ENCODE results near the gene TAB3. TPM values are rescaled to one million over a fixed set of nuclear protein-coding genes. Genes with fewer than 3 reads are reported as not detected.

The TAB3 gene
- total RNA-seq, 1 experiment from 2014 or later = 13.5 TPM

DNA sequence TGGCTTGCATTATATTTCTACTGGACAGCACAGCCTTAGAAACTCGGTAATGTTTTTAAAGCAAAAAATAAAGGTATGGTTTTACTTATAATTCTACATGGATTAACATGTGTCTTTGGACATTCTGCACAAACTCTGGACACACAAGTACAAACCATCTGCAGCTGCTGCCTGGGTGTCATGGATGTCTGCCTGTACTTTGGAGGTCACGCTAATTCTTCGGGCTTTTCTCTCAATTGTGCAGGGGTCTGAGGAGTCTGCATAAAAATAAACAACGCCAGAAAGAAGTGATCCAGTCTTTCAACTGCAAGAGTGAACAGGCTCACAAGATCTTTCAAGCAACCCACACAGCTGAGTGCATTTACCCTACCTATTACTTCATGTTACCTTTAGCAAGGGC is 55.2 kb downstream of the TAB3 start:
- no peak overlapping the region for H4K91ac ChIP-seq (ENCODE audit: insufficient read length, low read depth, low read length)
- Mint-ChIP-seq H3K4me3 (no peak overlapping the region), H3K27me3 (ENCODE audit: low read depth) (no peaks in the 10 kb centered on the region), H3K36me3 (ENCODE audit: insufficient read depth in 1 of 3, low read depth in 3 of 3) (peaks cover 12 to 32% (median 32%) of the 10 kb centered on the region in 3 experiments; a peak in 6 of 7 replicates), H3K9me3 (peaks cover 39 to 44% of the 10 kb centered on the region in 2 experiments), H3K4me1 (peaks cover 26 to 36% of the 10 kb centered on the region in 2 experiments), H3K27ac (no peak overlapping the region)
- H2BK5ac ChIP-seq (ENCODE audit: insufficient read length, low read length) = no peak overlapping the region
- no peak for DNase-seq
- WGBS (ENCODE audit: extremely low coverage, insufficient read length, low lambda C conversion rate) = no CpG with 5 or more reads among the region's 4 CpGs
- H3K4ac ChIP-seq (ENCODE audit: low read depth, low read length) = no peak overlapping the region
- H3K18ac ChIP-seq (ENCODE audit: insufficient read length, low read depth, low read length) = no peak overlapping the region
- no peak overlapping the region for H3K27ac ChIP-seq (ENCODE audit: insufficient read length, low read depth, low read length)
- H2BK20ac ChIP-seq (ENCODE audit: low read depth, low read length, poor library complexity, severe bottlenecking) = no peak overlapping the region
- TF ChIP-seq CTCF (conservative IDR thresholded peaks at IDR 0.05) = no peak
- H3K4me2 ChIP-seq (ENCODE audit: insufficient read depth, insufficient read length, low read length) = no peak overlapping the region
- H3K4me1 ChIP-seq (ENCODE audit: insufficient read depth, low read length) = no peaks in the 10 kb centered on the region; the same call in 1 of the 2 replicates
- H3K56ac ChIP-seq (ENCODE audit: insufficient read length, low read depth, low read length) = no peak overlapping the region
- no peak overlapping the region for H4K8ac ChIP-seq (replicated peaks; ENCODE audit: insufficient read length, low read depth, low read length)
- H4K20me1 ChIP-seq (ENCODE audit: control insufficient read depth, insufficient read depth, insufficient read length) = no peaks in the 10 kb centered on the region
- H3K14ac ChIP-seq (ENCODE audit: insufficient read depth, low read length) = no peak overlapping the region
- peaks cover 2% of the 10 kb centered on the region for H3K23me2 ChIP-seq (ENCODE audit: insufficient read length, low read depth, low read length, poor library complexity, severe bottlenecking)
- no peak overlapping the region for H2AK5ac ChIP-seq (ENCODE audit: insufficient read length, low read length)
- no peak overlapping the region for H2AFZ ChIP-seq (ENCODE audit: low read length)
- H3K9ac ChIP-seq (ENCODE audit: extremely low read depth, insufficient read length, low read length) = no peak overlapping the region
- no peak overlapping the region for H3T11ph ChIP-seq (ENCODE audit: low read length)
- H3K79me1 ChIP-seq (ENCODE audit: insufficient read depth, low read depth, low read length, poor library complexity, severe bottlenecking) = no peaks in the 10 kb centered on the region
- no peaks in the 10 kb centered on the region for H3K9me3 ChIP-seq (ENCODE audit: control insufficient read depth, low read depth, low read length)
- no peak overlapping the region for H2BK15ac ChIP-seq (ENCODE audit: low read depth, low read length)
- H3K79me2 ChIP-seq (ENCODE audit: insufficient read depth, low read length) = no peaks in the 10 kb centered on the region
- H2BK12ac ChIP-seq (ENCODE audit: insufficient read length, low read depth, low read length) = no peak overlapping the region
- no peak overlapping the region for H3K23ac ChIP-seq (ENCODE audit: insufficient read length, low read depth, low read length)
- no peaks in the 10 kb centered on the region for H3K27me3 ChIP-seq (ENCODE audit: insufficient read depth, low read length)
- no peak overlapping the region for H4K5ac ChIP-seq (ENCODE audit: insufficient read length, low read depth, low read length)
- H2BK120ac ChIP-seq (ENCODE audit: low read depth, low read length, poor library complexity, severe bottlenecking) = no peak overlapping the region

Measured in H9 (cell line).